ENCODE results near the gene RSAD2.

Gene RSAD2

GRCh38 chr2:6885968-6886367, 8.4 kb downstream of the RSAD2 start:
- POLR2A ChIA-PET = no interaction called here
- CTCF ChIA-PET = no interaction called here
- Histone ChIP-seq H3K9me3 (ENCODE audit: control insufficient read depth, insufficient read depth, low read depth, low read length) (no peaks in the 10 kb centered on the region), H3K4me1 (ENCODE audit: control insufficient read depth, insufficient read depth, low read length) (no peaks in the 10 kb centered on the region), H3K27ac (ENCODE audit: extremely low read depth, low read depth, low read length) (no peak overlapping the region), H3K4me3 (ENCODE audit: low read depth, low read length) (no peak overlapping the region), H3K36me3 (ENCODE audit: control insufficient read depth in 2 of 2, insufficient read depth in 1 of 2, low read length in 2 of 2) (no peaks in the 10 kb centered on the region)
- no peak for TF ChIP-seq ZNF266 (tag by site-specific recombination; IDR thresholded peaks at IDR 0.05; ENCODE audit: low read depth)
- TF ChIP-seq ZNF768 (tag by site-specific recombination; IDR thresholded peaks at IDR 0.05) = no peak

- Histone ChIP-seq H3K4me3 (ENCODE audit: low read depth, low read length) (no peak overlapping the region), H3K27ac (ENCODE audit: extremely low read depth, low read depth, low read length) (no peak overlapping the region), H3K36me3 (ENCODE audit: control insufficient read depth in 2 of 2, insufficient read depth in 1 of 2, low read length in 2 of 2) (no peaks in the 10 kb centered on the region), H3K9me3 (ENCODE audit: control insufficient read depth, insufficient read depth, low read depth, low read length) (no peaks in the 10 kb centered on the region), H3K4me1 (ENCODE audit: control insufficient read depth, insufficient read depth, low read length) (no peaks in the 10 kb centered on the region)
- TF ChIP-seq KLF9 (tag by site-specific recombination; IDR thresholded peaks at IDR 0.05; ENCODE audit: low read depth) (no peak), ZNF223 (tag by site-specific recombination; IDR thresholded peaks at IDR 0.05) (no peak), EGR2 (tag by site-specific recombination; IDR thresholded peaks at IDR 0.05; ENCODE audit: low read depth) (no peak), ZNF843 (tag by site-specific recombination; IDR thresholded peaks at IDR 0.05) (no peak), HOXC10 (CRISPR knock-in tag; IDR thresholded peaks at IDR 0.05) (no peak), SCRT1 (tag by site-specific recombination; IDR thresholded peaks at IDR 0.05; ENCODE audit: borderline replicate concordance) (no peak), ZNF623 (tag by site-specific recombination; IDR thresholded peaks at IDR 0.05) (no peak), ZBTB21 (tag by site-specific recombination; IDR thresholded peaks at IDR 0.05) (no peak), ZNF155 (tag by site-specific recombination; IDR thresholded peaks at IDR 0.05) (no peak), KLF7 (tag by site-specific recombination; IDR thresholded peaks at IDR 0.05; ENCODE audit: borderline replicate concordance) (no peak), ZNF211 (tag by site-specific recombination; IDR thresholded peaks at IDR 0.05; ENCODE audit: low read depth) (no peak), ZNF341 (tag by site-specific recombination; IDR thresholded peaks at IDR 0.05; ENCODE audit: low read depth) (no peak), SCRT2 (tag by site-specific recombination; IDR thresholded peaks at IDR 0.05) (no peak)
- TF ChIP-seq, protein P1, sequence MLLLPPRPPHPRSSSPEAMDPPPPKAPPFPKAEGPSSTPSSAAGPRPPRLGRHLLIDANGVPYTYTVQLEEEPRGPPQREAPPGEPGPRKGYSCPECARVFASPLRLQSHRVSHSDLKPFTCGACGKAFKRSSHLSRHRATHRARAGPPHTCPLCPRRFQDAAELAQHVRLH (tag by site-specific recombination; IDR thresholded peaks at IDR 0.05) = no peak
- TF ChIP-seq, protein P2, sequence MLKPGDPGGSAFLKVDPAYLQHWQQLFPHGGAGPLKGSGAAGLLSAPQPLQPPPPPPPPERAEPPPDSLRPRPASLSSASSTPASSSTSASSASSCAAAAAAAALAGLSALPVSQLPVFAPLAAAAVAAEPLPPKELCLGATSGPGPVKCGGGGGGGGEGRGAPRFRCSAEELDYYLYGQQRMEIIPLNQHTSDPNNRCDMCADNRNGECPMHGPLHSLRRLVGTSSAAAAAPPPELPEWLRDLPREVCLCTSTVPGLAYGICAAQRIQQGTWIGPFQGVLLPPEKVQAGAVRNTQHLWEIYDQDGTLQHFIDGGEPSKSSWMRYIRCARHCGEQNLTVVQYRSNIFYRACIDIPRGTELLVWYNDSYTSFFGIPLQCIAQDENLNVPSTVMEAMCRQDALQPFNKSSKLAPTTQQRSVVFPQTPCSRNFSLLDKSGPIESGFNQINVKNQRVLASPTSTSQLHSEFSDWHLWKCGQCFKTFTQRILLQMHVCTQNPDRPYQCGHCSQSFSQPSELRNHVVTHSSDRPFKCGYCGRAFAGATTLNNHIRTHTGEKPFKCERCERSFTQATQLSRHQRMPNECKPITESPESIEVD (tag by site-specific recombination; IDR thresholded peaks at IDR 0.05) = no peak
- TF ChIP-seq, protein P3, sequence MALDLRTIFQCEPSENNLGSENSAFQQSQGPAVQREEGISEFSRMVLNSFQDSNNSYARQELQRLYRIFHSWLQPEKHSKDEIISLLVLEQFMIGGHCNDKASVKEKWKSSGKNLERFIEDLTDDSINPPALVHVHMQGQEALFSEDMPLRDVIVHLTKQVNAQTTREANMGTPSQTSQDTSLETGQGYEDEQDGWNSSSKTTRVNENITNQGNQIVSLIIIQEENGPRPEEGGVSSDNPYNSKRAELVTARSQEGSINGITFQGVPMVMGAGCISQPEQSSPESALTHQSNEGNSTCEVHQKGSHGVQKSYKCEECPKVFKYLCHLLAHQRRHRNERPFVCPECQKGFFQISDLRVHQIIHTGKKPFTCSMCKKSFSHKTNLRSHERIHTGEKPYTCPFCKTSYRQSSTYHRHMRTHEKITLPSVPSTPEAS (tag by site-specific recombination; IDR thresholded peaks at IDR 0.05) = no peak
- ChIA-PET POLR2A (no interaction called here), CTCF (interaction anchor here (0.6 to 1.2 kb wide), 6 partner anchors 9 to 157 kb away, joined by 3 to 5 read pairs (median 3); partner anchors contain the start of gene RNF144A)
Measured at GRCh38 chr2:6887751-6888192, 10.2 kb downstream of the RSAD2 start.

DNA sequence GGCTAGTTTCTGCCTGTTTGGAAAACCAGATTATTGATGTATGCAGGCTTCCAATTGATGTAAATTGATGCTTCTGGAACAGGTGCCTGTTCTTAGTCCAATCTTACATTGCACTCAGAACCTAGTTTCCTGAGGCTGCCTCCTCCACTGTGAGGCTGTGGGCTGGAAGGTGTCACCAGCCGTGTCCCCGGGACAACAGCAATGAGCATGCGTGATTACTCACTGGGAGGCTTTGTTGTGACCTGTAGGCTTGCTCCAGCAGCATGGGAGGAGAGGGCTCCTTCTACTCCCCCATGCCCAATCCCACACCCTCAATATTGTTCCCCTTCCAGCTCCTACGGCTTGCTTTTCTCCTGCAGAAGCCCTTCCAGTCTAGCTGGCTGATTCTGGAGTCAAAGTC, 11.1 kb downstream of the RSAD2 start:
- no peak overlapping the region for H3K27ac ChIP-seq (ENCODE audit: extremely low read depth, low read depth, low read length)
- H3K4me1 ChIP-seq (ENCODE audit: control insufficient read depth, insufficient read depth, low read length) = no peaks in the 10 kb centered on the region
- no peaks in the 10 kb centered on the region for H3K9me3 ChIP-seq (ENCODE audit: control insufficient read depth, insufficient read depth, low read depth, low read length)
- H3K4me3 ChIP-seq (ENCODE audit: low read depth, low read length) = no peak overlapping the region
- H3K36me3 ChIP-seq (ENCODE audit: control insufficient read depth in 2 of 2, insufficient read depth in 1 of 2, low read length in 2 of 2) = no peaks in the 10 kb centered on the region
- POLR2A ChIA-PET = no interaction called here
- CTCF ChIA-PET = interaction anchor here (0.6 to 0.8 kb wide), 2 partner anchors 28 to 139 kb away, joined by 3 read pairs; no protein-coding TSS in a partner anchor
- TF ChIP-seq ZXDB (tag by site-specific recombination; IDR thresholded peaks at IDR 0.05) = no peak
- TF ChIP-seq ZNF239 (tag by site-specific recombination; IDR thresholded peaks at IDR 0.05) = no peak
- TF ChIP-seq ZNF449 (tag by site-specific recombination; IDR thresholded peaks at IDR 0.05) = no peak
- no peak for TF ChIP-seq ZNF624 (tag by site-specific recombination; IDR thresholded peaks at IDR 0.05)
- TF ChIP-seq ZNF677 (tag by site-specific recombination; IDR thresholded peaks at IDR 0.05) = no peak
- TF ChIP-seq ZNF274 (IDR thresholded peaks at IDR 0.05; ENCODE audit: low read length) = no peak
- no peak for TF ChIP-seq ZNF274 (tag by site-specific recombination; IDR thresholded peaks at IDR 0.05; ENCODE audit: borderline replicate concordance)
- TF ChIP-seq ZBTB7A (tag by site-specific recombination; IDR thresholded peaks at IDR 0.05; ENCODE audit: low read depth) = no peak
- TF ChIP-seq PRDM1 (tag by site-specific recombination; IDR thresholded peaks at IDR 0.05) = no peak
- TF ChIP-seq ZSCAN18 (tag by site-specific recombination; IDR thresholded peaks at IDR 0.05) = no peak
